Adrenal gland (tissue), 5 donors: ENCODE results near the gene OTUB1.

Experiments
- CTCF ChIP-seq, 6 experiments: fragments of 450-650 bp in 4 of 6; fragments of 200-600 bp in 2 of 6; sonication (generic) in 1 of 6; IDR thresholded peaks; 1 replicate in 5 of 6; 2 replicates in 1 of 6; pipeline versions ENCODE4 v1.5.1 to v1.8.0; 2016 to 2021; ENCODE audit warnings: antibody characterized with exemption in 6 of 6, mild to moderate bottlenecking in 2 of 6, moderate library complexity in 1 of 6
- POLR2A ChIP-seq, 2 donors: fragments of 450-650 bp; IDR thresholded peaks; one replicate each; pipeline ENCODE4 v1.6.1; 2017; ENCODE audit warnings: antibody characterized with exemption in 2 of 2, mild to moderate bottlenecking in 2 of 2, moderate library complexity in 1 of 2
- donor health status: DM: no; HTN: no; CAD: no.

- TF ChIP-seq CTCF (IDR thresholded peaks at IDR 0.05) (no peak), POLR2A (IDR thresholded peaks at IDR 0.05) (no peak)
Measured at GRCh38 chr11:64021757-64022093, 35.5 kb downstream of the OTUB1 start.
